K562 (cell line): ENCODE data around the gene PSMD14. TPM values are rescaled to one million over a fixed set of nuclear protein-coding genes. Genes with fewer than 3 reads are reported as not detected.

ENCODE experiments used
- ATAC-seq: fragments of 200-7000 bp; cut with Tn5 transposase; 3 replicates; pipeline ENCODE4 v1.9.1; 2020; ENCODE audit warnings: moderate library complexity
- BruUV-seq: library from RNA; stranded (reverse); fragments of 400-500 nt; replicated peaks from 2 replicates; lab custom pipeline; 2021; lab: Mats Ljungman, UMichigan
- CTCF ChIA-PET: fragments of 300-600 bp; formaldehyde crosslinking; extraction: SDS; loops from one replicate; lab custom pipeline; 2021; ENCODE audit warnings: low intra/inter-chr PET ratio; lab: Yijun Ruan, JAX
- POLR2A ChIA-PET: fragments of 300-600, 350-650 bp; sonication (Branson Sonifier 250); formaldehyde crosslinking; extraction: SDS; loops from one replicate; lab custom pipeline; 2021; ENCODE audit warnings: antibody characterized with exemption, inconsistent platforms; lab: Yijun Ruan, JAX
- DNase-seq, 4 experiments: peaks; one replicate each; pipeline versions ENCODE4 v3.0.0 to v3.0.0-alpha.2; 2011 to 2018; ENCODE audit warnings: low spot score in 3 of 4, mixed read lengths in 3 of 4; ENCODE audit errors: extremely low read depth in 1 of 4
- FAIRE-seq: peaks from 2 replicates; lab custom pipeline; 2011; peaks lifted over from hg19 to GRCh38; lab: Jason Lieb, UNC
- H2AFZ ChIP-seq: 2 replicates; pipeline ENCODE4 v1.6.0; 2011; ENCODE audit warnings: low read depth, low read length, control low read depth, inconsistent platforms
- H3K27ac ChIP-seq: fragments of 200-600 bp; 3 replicates; pipeline ENCODE4 v1.8.0; 2011; ENCODE audit warnings: low read depth, mild to moderate bottlenecking, control low read depth, inconsistent platforms, low read length, moderate library complexity, mixed read lengths; ENCODE audit errors: extremely low read depth
- H3K27me3 ChIP-seq, 2 experiments: fragments of 300-600 bp in 1 of 2; 2 replicates in 1 of 2; 3 replicates in 1 of 2; pipeline versions ENCODE4 v1.6.0 to v1.8.0; 2011; ENCODE audit warnings: inconsistent platforms in 2 of 2, low read length in 2 of 2, mild to moderate bottlenecking in 1 of 2, mixed read lengths in 1 of 2, moderate library complexity in 1 of 2; ENCODE audit not compliant: control insufficient read depth in 2 of 2, insufficient read depth in 2 of 2
- H3K36me3 ChIP-seq: fragments of 300-600 bp; 3 replicates; pipeline ENCODE4 v1.8.0; 2011; ENCODE audit warnings: mild to moderate bottlenecking, low read length, inconsistent platforms; ENCODE audit not compliant: control insufficient read depth, insufficient read depth
- H3K4me1 ChIP-seq, 2 experiments: fragments of 200-600 bp in 1 of 2; replicated peaks in 1 of 2; 2 replicates in 1 of 2; 3 replicates in 1 of 2; pipeline versions ENCODE4 v1.5.1 to v1.8.0; 2011; ENCODE audit warnings: inconsistent platforms in 2 of 2, low read length in 2 of 2, mild to moderate bottlenecking in 1 of 2, mixed read lengths in 1 of 2, moderate library complexity in 1 of 2; ENCODE audit not compliant: control insufficient read depth in 2 of 2, insufficient read depth in 2 of 2
- H3K4me2 ChIP-seq: 2 replicates; pipeline ENCODE4 v1.6.1; 2011; ENCODE audit warnings: low read length, control low read depth, inconsistent platforms, mixed read lengths; ENCODE audit not compliant: insufficient read depth
- H3K4me3 ChIP-seq: fragments of 200-600 bp; sonication (generic), shearing (Covaris generic); 2 replicates; pipeline ENCODE4 v1.5.1; 2016; ENCODE audit warnings: control low read depth, inconsistent platforms
- H3K79me2 ChIP-seq: fragments of 200-600 bp; 3 replicates; pipeline ENCODE4 v1.8.0; 2011; ENCODE audit warnings: low read length, inconsistent platforms; ENCODE audit not compliant: control insufficient read depth, insufficient read depth
- H3K9ac ChIP-seq, 2 experiments: 2 replicates each; pipeline versions ENCODE4 v1.6.0 to v1.6.1; 2011; ENCODE audit warnings: low read depth in 2 of 2, low read length in 2 of 2, control low read depth in 1 of 2, inconsistent platforms in 1 of 2, mild to moderate bottlenecking in 1 of 2, mixed read lengths in 1 of 2; ENCODE audit not compliant: insufficient read depth in 1 of 2
- H3K9me1 ChIP-seq: one replicate; pipeline ENCODE4 v1.6.0; 2011; ENCODE audit warnings: inconsistent platforms, mild to moderate bottlenecking, low read length, moderate library complexity; ENCODE audit not compliant: control insufficient read depth, insufficient read depth
- H3K9me3 ChIP-seq: replicated peaks from 2 replicates; pipeline ENCODE4 v1.5.1; 2011; ENCODE audit warnings: low read depth, low read length, inconsistent platforms; ENCODE audit not compliant: control insufficient read depth, insufficient read depth
- H4K20me1 ChIP-seq: replicated peaks from 2 replicates; pipeline ENCODE4 v1.6.1; 2011; ENCODE audit warnings: low read length, inconsistent platforms, mixed read lengths; ENCODE audit not compliant: control insufficient read depth, insufficient read depth
- CAMTA2 ChIP-seq: fragments of 250-450 bp; sonication (Bioruptor Pico); conservative IDR thresholded peaks from 2 replicates; pipeline ENCODE4 v1.5.1; 2022
- ESRRA ChIP-seq: fragments of 450-650 bp; IDR thresholded peaks from 2 replicates; pipeline ENCODE4 v1.6.1; 2014; ENCODE audit warnings: low read depth, mild to moderate bottlenecking, moderate library complexity, borderline replicate concordance
- HIVEP1 ChIP-seq: fragments of 250-450 bp; sonication (Bioruptor Pico); IDR thresholded peaks from 2 replicates; pipeline ENCODE4 v1.4.0; 2020; ENCODE audit warnings: mild to moderate bottlenecking
- HSF4 ChIP-seq: fragments of 250-450 bp; sonication (Bioruptor Pico); IDR thresholded peaks from 2 replicates; pipeline ENCODE4 v2.1.2; 2022; ENCODE audit warnings: mild to moderate bottlenecking, moderate library complexity, borderline replicate concordance
- NFYB ChIP-seq: IDR thresholded peaks from 2 replicates; pipeline ENCODE4 v1.6.1; 2011; ENCODE audit warnings: mild to moderate bottlenecking, moderate library complexity; ENCODE audit not compliant: insufficient read length; ENCODE audit errors: extremely low read depth
- PTRF ChIP-seq: fragments of 450-650 bp; IDR thresholded peaks from 2 replicates; pipeline ENCODE4 v1.6.1; 2016; ENCODE audit warnings: mild to moderate bottlenecking, missing genetic modification characterization, missing compliant biosample characterization
- RAD51 ChIP-seq: fragments of 450-650 bp; IDR thresholded peaks from 2 replicates; pipeline ENCODE4 v1.7.1; 2016; ENCODE audit warnings: low read depth, mild to moderate bottlenecking, borderline replicate concordance
- RERE ChIP-seq: sonication (generic); formaldehyde crosslinking; IDR thresholded peaks from 2 replicates; pipeline ENCODE4 v1.8.0; 2023; ENCODE audit warnings: missing genetic modification reagents, mild to moderate bottlenecking, borderline replicate concordance
- SRSF3 ChIP-seq: fragments of 200-400 bp; formaldehyde crosslinking; IDR thresholded peaks from 2 replicates; pipeline ENCODE4 v1.6.1; 2016; ENCODE audit warnings: mild to moderate bottlenecking, low read length, moderate library complexity; ENCODE audit not compliant: insufficient read depth
- TCF3 ChIP-seq: sonication (generic); formaldehyde crosslinking; IDR thresholded peaks from 2 replicates; pipeline ENCODE4 v1.4.0; 2020; ENCODE audit warnings: mild to moderate bottlenecking, missing genetic modification reagents
- ZNF165 ChIP-seq: fragments of 250-450 bp; sonication (Bioruptor Pico); IDR thresholded peaks from 2 replicates; pipeline ENCODE4 v1.4.0; 2020; ENCODE audit warnings: borderline replicate concordance
- WGBS: fragments of 100-300 bp; shearing (Covaris generic); methylation state at CpG from one replicate; pipeline ENCODE4 v1.1.6; 2016; ENCODE audit warnings: low coverage, mixed read lengths; ENCODE audit not compliant: insufficient coverage; ENCODE audit errors: missing lambda C conversion rate; 5-methylcytosine and 5-hydroxymethylcytosine counted together
- in situ Hi-C: fragments of 300-500 bp; cut with MboI; formaldehyde crosslinking; loops from 4 replicates; pipeline ENCODE4 v1.15.0; 2018; ENCODE audit warnings: inconsistent platforms, mixed read lengths
- intact Hi-C: fragments of 100-400 bp; cut with micrococcal nuclease; formaldehyde crosslinking; loops from 2 replicates; pipeline ENCODE4 v1.14.2; 2022
- polyA plus RNA-seq, 8 experiments: library from polyadenylated mRNA; depleted of rRNA in 4 of 8; stranded (reverse) in 5 of 8; unstranded in 3 of 8; fragments of >200 nt; fragmentation: Nextera tagmentation in 2 of 8; fragmentation: Illumina TruSeq in 1 of 8; extraction: Ambion mirVana in 2 of 8; extraction: Trizol in 1 of 8; gene quantifications; 2 replicates each; pipeline versions ENCODE4 v1.2.1 to v1.2.3, GENCODE V29; 2011 to 2014; ENCODE audit warnings: inconsistent platforms in 1 of 8, missing spikeins in 1 of 8
- total RNA-seq, 7 experiments: library from RNA; depleted of rRNA in 6 of 7; stranded (reverse); fragments of >200 nt in 6 of 7; fragmentation: Illumina TruSeq in 2 of 7; extraction: Trizol in 2 of 7; gene quantifications; 2 replicates each; pipeline versions ENCODE4 v1.2.1 to v1.2.3, GENCODE V29; 2011 to 2021; ENCODE audit warnings: low replicate concordance in 1 of 7
- TF ChIP-seq, protein P1 (sequence below): sonication (generic); formaldehyde crosslinking; IDR thresholded peaks from 2 replicates; pipeline ENCODE4 v1.5.0; 2020; ENCODE audit warnings: missing genetic modification reagents

PSMD14 gene
- total and polyA plus RNA-seq, 9 of the 15 experiments (the other 6 are each of a cell fraction or from before 2014, with no cell fraction given): 151 to 515 (median 228) TPM

DNA sequence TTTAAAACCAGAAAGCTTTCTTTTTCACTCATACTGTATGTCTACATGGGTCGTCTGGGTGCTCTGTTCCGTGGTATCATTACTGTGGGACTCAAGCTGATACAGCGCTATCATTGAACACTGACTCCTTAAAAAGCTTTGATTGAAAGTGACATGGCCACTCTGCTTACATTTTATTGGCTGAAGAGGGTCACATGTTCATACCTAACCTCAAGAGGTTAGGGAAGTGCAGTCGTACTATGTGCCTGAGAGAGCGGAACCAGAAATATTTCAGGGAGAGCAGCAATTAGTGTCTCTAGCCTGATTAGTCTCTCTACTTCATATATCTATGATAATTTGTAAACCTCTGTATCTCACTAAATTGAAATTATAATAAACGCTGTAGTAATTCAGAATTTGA, 43.5 kb downstream of the PSMD14 start:
- WGBS: 78% methylated on average over 6 of the region's 6 CpGs
- Histone ChIP-seq H3K9me3 (no peaks in the 10 kb centered on the region), H3K27me3 (no peaks in the 10 kb centered on the region), H3K4me2 (no peak overlapping the region), H3K27ac (no peak overlapping the region), H3K79me2 (peaks cover 100% of the 10 kb centered on the region), H4K20me1 (no peaks in the 10 kb centered on the region), H3K4me3 (no peak overlapping the region), H3K36me3 (peaks cover 8% of the 10 kb centered on the region), H3K9ac (no peak overlapping the region), H2AFZ (no peak overlapping the region), H3K4me1 (no peaks in the 10 kb centered on the region; a peak in 1 of 5 replicates), H3K9me1 (no peaks in the 10 kb centered on the region)
- no TSS peak for BruUV-seq
- POLR2A ChIA-PET: interaction anchor here (1.3 to 1.8 kb wide), 3 partner anchors 9 to 25 kb away, joined by 3 to 4 read pairs (median 4); no protein-coding TSS in a partner anchor
- intact Hi-C loops: no loop called here
- peak; percentile 70 for ATAC-seq
- DNase-seq: peak in 2 of 4 experiments; percentile 19 to 21
- in situ Hi-C loops: no loop called here
- CTCF ChIA-PET: no interaction called here
- FAIRE-seq: no peak
- TF ChIP-seq ESRRA (no peak), CAMTA2 (no peak), TCF3 (CRISPR knock-in tag) (no peak), ZNF165 (CRISPR knock-in tag) (no peak), RERE (CRISPR knock-in tag) (no peak), PTRF (tag) (no peak), RAD51 (peak; percentile 21; the same call in 1 of the 2 replicates), HIVEP1 (CRISPR knock-in tag) (no peak), HSF4 (no peak), NFYB (peak; percentile 15), SRSF3 (no peak)
- TF ChIP-seq, protein P1, sequence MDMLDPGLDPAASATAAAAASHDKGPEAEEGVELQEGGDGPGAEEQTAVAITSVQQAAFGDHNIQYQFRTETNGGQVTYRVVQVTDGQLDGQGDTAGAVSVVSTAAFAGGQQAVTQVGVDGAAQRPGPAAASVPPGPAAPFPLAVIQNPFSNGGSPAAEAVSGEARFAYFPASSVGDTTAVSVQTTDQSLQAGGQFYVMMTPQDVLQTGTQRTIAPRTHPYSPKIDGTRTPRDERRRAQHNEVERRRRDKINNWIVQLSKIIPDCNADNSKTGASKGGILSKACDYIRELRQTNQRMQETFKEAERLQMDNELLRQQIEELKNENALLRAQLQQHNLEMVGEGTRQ (CRISPR knock-in tag): peak; percentile 78
